Endothelial cell of umbilical vein (primary cell): Measurements from ENCODE around the gene FRMD7. TPM values are rescaled to one million over a fixed set of nuclear protein-coding genes. Genes with fewer than 3 reads are reported as not detected.

Experiments used
- BruUV-seq: library from RNA; stranded (reverse); fragments of 400-500 nt; replicated peaks from 2 replicates; lab custom pipeline; 2021; lab: Mats Ljungman, UMichigan
- CTCF ChIA-PET: fragments of 300-600, 350-600 bp; sonication (Branson Sonifier 250); formaldehyde crosslinking; loops from one replicate; lab custom pipeline; 2021; ENCODE audit warnings: antibody characterized with exemption, inconsistent platforms; lab: Charles Lee
- POLR2A ChIA-PET: fragments of 300-600, 350-600 bp; sonication (Branson Sonifier 250); formaldehyde crosslinking; loops from one replicate; lab custom pipeline; 2021; ENCODE audit warnings: antibody characterized with exemption, inconsistent platforms; lab: Charles Lee
- DNase-seq: peaks from one replicate; pipeline ENCODE4 v3.0.0-alpha.2; 2011; ENCODE audit warnings: low read depth, low spot score
- FAIRE-seq: peaks from 2 replicates; lab custom pipeline; 2011; peaks lifted over from hg19 to GRCh38; lab: Jason Lieb, UNC
- H2AFZ ChIP-seq: 2 replicates; pipeline ENCODE4 v1.6.0; 2012; ENCODE audit warnings: low read depth, low read length, control low read depth, inconsistent platforms
- H3K27ac ChIP-seq: 2 replicates; pipeline ENCODE4 v1.5.1; 2011; ENCODE audit warnings: low read depth, mild to moderate bottlenecking, control low read depth, low read length, moderate library complexity; ENCODE audit not compliant: insufficient read depth
- H3K27me3 ChIP-seq, 2 experiments: 2 replicates each; pipeline versions ENCODE4 v1.6.0 to v1.6.1; 2011; ENCODE audit warnings: low read length in 2 of 2, mixed read lengths in 1 of 2; ENCODE audit not compliant: control insufficient read depth in 2 of 2, insufficient read depth in 2 of 2
- H3K36me3 ChIP-seq, 2 experiments: 2 replicates in 1 of 2; 3 replicates in 1 of 2; pipeline ENCODE4 v1.5.1; 2011; ENCODE audit warnings: low read length in 2 of 2, mild to moderate bottlenecking in 1 of 2, moderate library complexity in 1 of 2; ENCODE audit not compliant: control insufficient read depth in 2 of 2, insufficient read depth in 2 of 2; ENCODE audit errors: extremely low read depth in 1 of 2
- H3K4me1 ChIP-seq: 3 replicates; pipeline ENCODE4 v1.5.1; 2011; ENCODE audit warnings: mild to moderate bottlenecking, low read length; ENCODE audit not compliant: control insufficient read depth, insufficient read depth; ENCODE audit errors: extremely low read depth
- H3K4me2 ChIP-seq: 2 replicates; pipeline ENCODE4 v1.6.1; 2011; ENCODE audit warnings: low read length, control low read depth, mixed read lengths; ENCODE audit not compliant: insufficient read depth
- H3K4me3 ChIP-seq, 3 experiments: fragments of 200-600 bp in 1 of 3; sonication (generic), shearing (Covaris generic) in 1 of 3; replicated peaks in 1 of 3; 2 replicates each; pipeline ENCODE4 v1.5.1; 2011 to 2016; ENCODE audit warnings: control low read depth in 3 of 3, low read length in 3 of 3, mild to moderate bottlenecking in 2 of 3, inconsistent platforms in 1 of 3, low read depth in 1 of 3, moderate library complexity in 1 of 3; ENCODE audit not compliant: insufficient read depth in 1 of 3
- H3K79me2 ChIP-seq: 2 replicates; pipeline ENCODE4 v1.6.0; 2012; ENCODE audit warnings: low read length, inconsistent platforms; ENCODE audit not compliant: control insufficient read depth, insufficient read depth
- H3K9ac ChIP-seq: replicated peaks from 2 replicates; pipeline ENCODE3; 2011; ENCODE audit warnings: low read length, control low read depth; ENCODE audit not compliant: insufficient read depth; ENCODE audit errors: extremely low read depth
- H3K9me1 ChIP-seq: replicated peaks from 3 replicates; pipeline ENCODE4 v1.6.0; 2011; ENCODE audit warnings: mild to moderate bottlenecking, low read length; ENCODE audit not compliant: control insufficient read depth, insufficient read depth; ENCODE audit errors: extremely low read depth
- H3K9me3 ChIP-seq: replicated peaks from 2 replicates; pipeline ENCODE4 v1.5.1; 2012; ENCODE audit warnings: low read length, inconsistent platforms; ENCODE audit not compliant: control insufficient read depth, insufficient read depth
- H4K20me1 ChIP-seq: replicated peaks from 2 replicates; pipeline ENCODE3; 2011; ENCODE audit warnings: mild to moderate bottlenecking, low read length; ENCODE audit not compliant: control insufficient read depth, insufficient read depth; ENCODE audit errors: extremely low read depth
- EZH2 ChIP-seq: IDR thresholded peaks from 2 replicates; pipeline ENCODE4 v1.6.1; 2012; ENCODE audit warnings: borderline replicate concordance, low read depth, mild to moderate bottlenecking, moderate library complexity, low read length, inconsistent platforms; ENCODE audit not compliant: severe bottlenecking
- FOS ChIP-seq: IDR thresholded peaks from 2 replicates; pipeline ENCODE4 v1.6.1; 2011; ENCODE audit warnings: mild to moderate bottlenecking, low read length, moderate library complexity, borderline replicate concordance; ENCODE audit not compliant: insufficient read depth
- GATA2 ChIP-seq: IDR thresholded peaks from 2 replicates; pipeline ENCODE4 v1.7.0; 2011; ENCODE audit warnings: low read depth, mild to moderate bottlenecking, moderate library complexity, mixed read lengths, low read length; ENCODE audit not compliant: insufficient read length, insufficient read depth
- JUN ChIP-seq: IDR thresholded peaks from 2 replicates; pipeline ENCODE4 v1.6.1; 2011; ENCODE audit warnings: borderline replicate concordance, low read depth; ENCODE audit not compliant: insufficient read length, insufficient read depth
- MYC ChIP-seq: IDR thresholded peaks from one replicate; pipeline ENCODE4 v1.6.1; 2011; ENCODE audit warnings: mild to moderate bottlenecking, low read depth, low read length
- POLR2A ChIP-seq: IDR thresholded peaks from 2 replicates; pipeline ENCODE4 v1.6.1; 2012; ENCODE audit warnings: low read depth, mild to moderate bottlenecking, control low read depth, low read length
- POLR2AphosphoS5 ChIP-seq: IDR thresholded peaks from 2 replicates; pipeline ENCODE4 v1.6.1; 2012; ENCODE audit warnings: low read depth, mild to moderate bottlenecking, control low read depth, low read length, moderate library complexity; ENCODE audit not compliant: insufficient read depth
- dilution Hi-C: fragments of 300-500 bp; cut with MboI; formaldehyde crosslinking; loops from one replicate; pipeline ENCODE4 v1.15.0; 2019; ENCODE audit warnings: low sequenced_read_pairs; ENCODE audit not compliant: extremely low pct_ligation_motif_present
- intact Hi-C: fragments of 100-400 bp; cut with micrococcal nuclease; formaldehyde crosslinking; loops from one replicate; pipeline ENCODE4 v1.10.0; 2022
- polyA plus RNA-seq, 4 experiments: library from polyadenylated mRNA; depleted of rRNA in 3 of 4; stranded (reverse) in 3 of 4; unstranded in 1 of 4; fragments of >200 nt; gene quantifications; 2 replicates each; pipeline versions ENCODE4 v1.2.1 to v1.2.3, GENCODE V29; 2011 to 2012; ENCODE audit warnings: missing spikeins in 1 of 4
- total RNA-seq: library from RNA; stranded (reverse); gene quantifications from 2 replicates; pipeline ENCODE4 v1.2.3, GENCODE V29; 2021
- TF ChIP-seq, protein P1 (sequence below): IDR thresholded peaks from 2 replicates; pipeline ENCODE4 v1.6.1; 2011; ENCODE audit not compliant: insufficient read depth, insufficient read length
- TF ChIP-seq, protein P2 (sequence below), 2 donors: IDR thresholded peaks; 1 replicate in 1 of 2; 2 replicates in 1 of 2; pipeline ENCODE4 v1.5.1; 2011; ENCODE audit warnings: low read length in 2 of 2, mild to moderate bottlenecking in 2 of 2, moderate library complexity in 2 of 2, control low read depth in 1 of 2, inconsistent platforms in 1 of 2, low read depth in 1 of 2; ENCODE audit not compliant: insufficient read depth in 1 of 2; ENCODE audit errors: extremely low read depth in 1 of 2

The FRMD7 gene
- total and polyA plus RNA-seq, 2 donors (not counting 3 experiments of a cell fraction or from before 2014, with no cell fraction given): not detected

DNA sequence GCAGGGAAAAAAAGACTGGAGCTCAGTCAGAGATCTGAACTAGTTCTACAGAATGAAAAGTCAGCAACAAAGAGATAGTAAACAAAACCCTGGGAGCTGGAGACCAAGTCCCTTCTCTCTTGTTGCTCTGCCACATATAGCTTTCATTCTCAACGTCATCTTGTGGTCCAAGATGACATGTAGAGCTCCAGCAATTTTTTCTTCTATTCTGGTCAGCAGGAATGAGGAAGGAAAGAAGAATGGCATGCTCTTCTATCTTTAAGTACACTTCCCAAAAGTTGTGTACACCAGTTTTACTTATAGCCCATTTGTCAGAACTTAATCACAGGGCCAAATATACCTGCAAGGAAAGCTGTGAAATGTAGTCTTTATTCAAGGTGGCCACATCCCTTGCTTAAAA lies 45.8 kb upstream of the FRMD7 start:
- Histone ChIP-seq H3K4me3 (no peak overlapping the region), H3K27ac (no peak overlapping the region), H3K4me2 (no peak overlapping the region), H3K36me3 (no peaks in the 10 kb centered on the region), H2AFZ (no peak overlapping the region), H3K9ac (no peak overlapping the region), H3K9me1 (no peaks in the 10 kb centered on the region), H4K20me1 (no peaks in the 10 kb centered on the region), H3K27me3 (peaks cover 0 to 2% of the 10 kb centered on the region in 2 experiments), H3K4me1 (no peaks in the 10 kb centered on the region), H3K9me3 (no peaks in the 10 kb centered on the region), H3K79me2 (no peaks in the 10 kb centered on the region)
- dilution Hi-C loops: no loop called here
- DNase-seq (no peak), FAIRE-seq (no peak)
- intact Hi-C loops: no loop called here
- BruUV-seq: no TSS peak
- CTCF ChIA-PET: interaction anchor here (1.1 to 1.4 kb wide), 3 partner anchors 8 to 332 kb away, joined by 3 to 5 read pairs (median 3); partner anchors contain the start of gene RAP2C
- POLR2A ChIA-PET: no interaction called here
- TF ChIP-seq JUN (no peak), FOS (no peak), GATA2 (no peak), POLR2AphosphoS5 (no peak)

DNA sequence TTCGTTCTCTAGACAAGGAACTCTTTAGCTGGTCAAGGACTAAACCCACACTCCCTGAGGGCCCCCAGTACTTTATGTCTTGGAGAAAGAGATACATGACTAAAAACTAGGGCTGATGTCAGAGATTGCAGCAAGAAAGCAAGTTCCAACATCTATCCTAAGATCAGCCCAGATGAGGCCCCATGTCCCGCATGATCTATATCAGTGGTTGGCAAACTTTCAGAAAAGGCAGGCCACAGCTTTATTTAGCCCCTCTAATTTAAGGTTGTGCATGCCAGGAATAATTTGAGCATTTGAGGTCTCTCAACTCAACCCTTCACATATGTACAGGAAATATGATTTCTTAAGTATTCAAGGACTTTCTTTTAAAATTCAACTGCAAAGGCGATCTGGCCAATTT lies 44.1 kb upstream of the FRMD7 start:
- Histone ChIP-seq H4K20me1 (no peaks in the 10 kb centered on the region), H3K4me1 (no peaks in the 10 kb centered on the region), H2AFZ (no peak overlapping the region), H3K9me1 (no peaks in the 10 kb centered on the region), H3K27ac (no peak overlapping the region), H3K9ac (no peak overlapping the region), H3K4me2 (no peak overlapping the region), H3K9me3 (no peaks in the 10 kb centered on the region), H3K4me3 (no peak overlapping the region), H3K27me3 (peaks cover 0 to 2% of the 10 kb centered on the region in 2 experiments), H3K36me3 (no peaks in the 10 kb centered on the region), H3K79me2 (no peaks in the 10 kb centered on the region)
- no peak for FAIRE-seq
- dilution Hi-C loops (no loop called here), intact Hi-C loops (loop anchor here (1.0 kb wide), 1 partner anchor 47 kb away; the partner anchor contains the start of gene RAP2C)
- TF ChIP-seq EZH2 (no peak), FOS (no peak), JUN (no peak), POLR2A (no peak), MYC (no peak), GATA2 (no peak), POLR2AphosphoS5 (no peak)
- TF ChIP-seq, protein P1, sequence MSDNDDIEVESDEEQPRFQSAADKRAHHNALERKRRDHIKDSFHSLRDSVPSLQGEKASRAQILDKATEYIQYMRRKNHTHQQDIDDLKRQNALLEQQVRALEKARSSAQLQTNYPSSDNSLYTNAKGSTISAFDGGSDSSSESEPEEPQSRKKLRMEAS: no peak
- TF ChIP-seq, protein P2, sequence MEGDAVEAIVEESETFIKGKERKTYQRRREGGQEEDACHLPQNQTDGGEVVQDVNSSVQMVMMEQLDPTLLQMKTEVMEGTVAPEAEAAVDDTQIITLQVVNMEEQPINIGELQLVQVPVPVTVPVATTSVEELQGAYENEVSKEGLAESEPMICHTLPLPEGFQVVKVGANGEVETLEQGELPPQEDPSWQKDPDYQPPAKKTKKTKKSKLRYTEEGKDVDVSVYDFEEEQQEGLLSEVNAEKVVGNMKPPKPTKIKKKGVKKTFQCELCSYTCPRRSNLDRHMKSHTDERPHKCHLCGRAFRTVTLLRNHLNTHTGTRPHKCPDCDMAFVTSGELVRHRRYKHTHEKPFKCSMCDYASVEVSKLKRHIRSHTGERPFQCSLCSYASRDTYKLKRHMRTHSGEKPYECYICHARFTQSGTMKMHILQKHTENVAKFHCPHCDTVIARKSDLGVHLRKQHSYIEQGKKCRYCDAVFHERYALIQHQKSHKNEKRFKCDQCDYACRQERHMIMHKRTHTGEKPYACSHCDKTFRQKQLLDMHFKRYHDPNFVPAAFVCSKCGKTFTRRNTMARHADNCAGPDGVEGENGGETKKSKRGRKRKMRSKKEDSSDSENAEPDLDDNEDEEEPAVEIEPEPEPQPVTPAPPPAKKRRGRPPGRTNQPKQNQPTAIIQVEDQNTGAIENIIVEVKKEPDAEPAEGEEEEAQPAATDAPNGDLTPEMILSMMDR (IDR thresholded peaks at IDR 0.05; ENCODE audit: extremely low read depth in 1 of 2, insufficient read depth in 1 of 2, low read depth in 1 of 2, low read length in 2 of 2): no peak
- BruUV-seq: no TSS peak
- ChIA-PET CTCF (interaction anchor here (0.8 to 1.8 kb wide), 4 partner anchors 13 to 317 kb away, joined by 3 to 23 read pairs (median 4); partner anchors contain the start of gene RAP2C), POLR2A (no interaction called here)
- no peak for DNase-seq
